GM15510 (cell line): ENCODE measurements around the gene SDF4.

Source experiments
- POLR2A ChIP-seq: IDR thresholded peaks from 3 replicates; pipeline ENCODE4 v1.6.1; 2011; ENCODE audit warnings: borderline replicate concordance; ENCODE audit not compliant: insufficient read length; ENCODE audit errors: extremely low read depth

The SDF4 gene

DNA sequence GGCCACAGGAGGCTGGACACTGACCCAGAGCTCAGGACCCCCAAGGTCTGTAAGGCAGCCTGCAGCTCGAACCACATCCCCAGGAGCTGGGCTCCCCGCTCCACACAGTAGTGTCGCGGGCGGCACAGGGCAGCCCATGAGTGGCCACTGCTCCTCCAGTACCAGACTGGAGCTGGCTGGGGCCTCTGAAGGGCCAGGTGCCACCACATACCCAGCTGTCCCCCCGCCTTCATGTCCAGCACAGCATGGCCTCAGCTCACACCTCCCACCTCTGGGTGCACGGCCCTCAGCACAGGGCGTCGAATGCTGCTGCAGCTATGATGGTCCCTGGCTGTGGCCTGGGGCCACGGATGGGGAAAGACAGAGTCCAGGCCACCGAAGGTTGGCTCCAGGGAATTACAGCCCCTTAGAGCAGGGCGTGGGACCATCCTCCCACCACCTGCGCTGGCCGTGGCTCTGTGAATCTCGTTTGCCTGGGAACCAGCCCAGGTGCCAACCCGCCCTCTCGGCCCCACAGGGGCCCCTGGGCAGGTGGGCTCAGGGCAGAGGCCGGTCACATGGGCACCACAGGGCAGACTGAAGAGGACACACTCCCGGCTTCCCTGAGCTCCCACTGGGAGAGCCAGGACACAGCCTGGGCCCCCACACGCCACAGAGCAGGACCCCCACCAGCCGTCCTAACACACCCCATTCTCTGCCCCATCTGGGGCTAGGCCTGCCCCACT is 15.8 kb downstream of the SDF4 start:
- no peak for TF ChIP-seq POLR2A

DNA sequence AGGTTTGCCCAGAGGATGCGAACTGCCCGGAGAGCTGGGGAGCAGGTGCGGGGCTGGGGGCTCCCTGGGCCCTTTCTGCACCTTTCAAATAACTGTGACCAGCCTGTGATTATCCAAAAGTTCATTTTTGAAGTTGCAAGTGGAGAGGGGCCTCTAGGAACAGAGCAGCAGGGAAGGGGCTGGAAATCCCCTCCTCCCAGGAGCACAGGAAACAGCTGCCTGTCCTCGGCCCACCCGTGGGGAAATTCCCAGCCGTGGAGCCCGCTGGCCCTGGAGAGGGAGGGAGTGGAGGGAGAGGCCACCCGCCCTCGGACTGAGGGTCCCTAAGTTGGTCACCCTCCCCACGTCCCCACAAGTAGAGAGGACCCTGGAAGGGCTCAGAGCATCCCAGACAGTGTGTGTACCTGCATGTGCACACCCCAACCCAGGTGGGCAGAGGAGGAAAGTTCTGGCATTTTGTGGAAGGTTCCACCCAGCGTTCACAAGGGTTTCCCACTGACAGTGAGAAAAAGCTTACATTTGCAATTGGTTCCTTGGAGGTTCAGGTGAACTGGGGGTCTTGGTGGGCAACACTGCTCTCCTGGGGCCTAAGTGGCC is 16.6 kb downstream of the SDF4 start:
- no peak for TF ChIP-seq POLR2A

DNA sequence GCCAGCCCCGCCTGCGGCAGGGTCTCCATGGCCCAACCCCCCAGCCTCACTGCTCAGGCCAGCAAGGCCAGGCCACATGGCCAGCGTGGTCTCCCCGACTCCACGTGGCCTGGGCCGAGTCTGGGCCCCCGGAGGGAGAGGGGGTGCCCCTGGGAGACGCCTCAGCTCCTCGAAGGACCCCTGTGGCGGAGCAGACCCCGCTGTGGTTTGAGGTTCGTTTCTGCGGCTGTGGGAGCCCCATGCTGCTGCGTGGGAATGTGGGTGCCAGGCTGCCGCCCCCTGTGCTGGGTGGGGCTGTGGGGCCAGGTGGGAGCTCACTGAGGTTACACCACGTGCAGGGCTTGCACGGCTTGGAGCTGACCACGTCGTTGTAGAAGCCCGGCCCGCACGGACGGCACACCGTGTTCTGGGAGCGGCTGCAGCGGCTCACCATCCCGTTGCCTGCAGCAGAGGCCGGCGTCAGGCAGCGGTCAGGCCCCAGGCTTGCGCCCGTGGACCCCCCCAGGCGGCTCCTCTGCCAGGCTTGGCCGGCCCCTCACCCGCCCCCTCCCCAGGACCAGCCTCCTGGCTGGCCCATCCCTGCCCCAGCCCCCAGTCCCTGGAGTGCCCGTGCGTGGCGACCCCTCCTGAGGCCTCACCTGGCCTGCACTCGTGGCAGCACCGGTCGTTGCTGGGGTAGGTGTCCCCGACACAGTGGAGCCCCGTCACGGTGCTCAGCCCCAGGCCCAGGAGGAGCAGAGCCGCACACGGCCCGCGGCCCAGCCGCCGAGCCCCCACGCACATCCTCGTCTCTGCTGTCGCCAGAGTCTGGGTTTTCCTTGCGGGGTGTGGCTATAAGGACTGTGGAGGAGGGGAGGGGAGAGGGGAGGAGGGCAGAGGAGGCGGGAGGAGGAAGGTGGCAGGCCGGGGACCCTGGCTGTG is 18.2 kb downstream of the SDF4 start, which contains the start of gene TNFRSF4:
Gene TNFRSF4 (minus strand): TSS at position 809 of the 921 bp plus-strand sequence. CDS start 26 bp downstream, at position 783.
- no peak for TF ChIP-seq POLR2A

DNA sequence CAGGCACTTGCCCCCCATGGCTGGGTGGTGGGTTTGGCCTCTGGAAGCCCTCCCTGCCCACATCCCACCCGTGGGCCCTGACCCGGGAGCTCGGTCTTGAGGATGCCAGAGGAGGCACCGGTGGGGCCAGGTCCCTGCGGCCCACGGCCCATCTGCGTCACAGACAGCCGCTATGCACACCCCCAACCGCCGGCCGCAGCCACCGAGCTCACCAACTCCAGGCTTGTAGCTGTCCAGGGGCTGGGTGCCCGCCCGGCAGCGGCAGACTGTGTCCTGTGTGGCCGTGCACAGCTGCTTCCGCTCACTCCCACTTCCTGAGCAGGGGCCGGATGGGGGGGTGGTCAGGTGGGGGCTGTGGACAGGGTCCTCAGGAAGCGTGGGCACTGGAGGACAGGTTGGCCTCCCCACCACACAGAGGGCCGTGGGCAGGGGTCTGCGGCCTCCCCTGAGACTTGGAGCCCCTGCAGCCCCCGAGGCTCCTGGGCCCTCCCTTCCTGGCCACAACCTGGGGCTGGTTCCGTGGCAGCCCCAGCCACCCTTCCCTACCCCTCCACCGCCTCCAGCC is 18.9 kb downstream of the SDF4 start:
- peak; percentile 24 for TF ChIP-seq POLR2A

DNA sequence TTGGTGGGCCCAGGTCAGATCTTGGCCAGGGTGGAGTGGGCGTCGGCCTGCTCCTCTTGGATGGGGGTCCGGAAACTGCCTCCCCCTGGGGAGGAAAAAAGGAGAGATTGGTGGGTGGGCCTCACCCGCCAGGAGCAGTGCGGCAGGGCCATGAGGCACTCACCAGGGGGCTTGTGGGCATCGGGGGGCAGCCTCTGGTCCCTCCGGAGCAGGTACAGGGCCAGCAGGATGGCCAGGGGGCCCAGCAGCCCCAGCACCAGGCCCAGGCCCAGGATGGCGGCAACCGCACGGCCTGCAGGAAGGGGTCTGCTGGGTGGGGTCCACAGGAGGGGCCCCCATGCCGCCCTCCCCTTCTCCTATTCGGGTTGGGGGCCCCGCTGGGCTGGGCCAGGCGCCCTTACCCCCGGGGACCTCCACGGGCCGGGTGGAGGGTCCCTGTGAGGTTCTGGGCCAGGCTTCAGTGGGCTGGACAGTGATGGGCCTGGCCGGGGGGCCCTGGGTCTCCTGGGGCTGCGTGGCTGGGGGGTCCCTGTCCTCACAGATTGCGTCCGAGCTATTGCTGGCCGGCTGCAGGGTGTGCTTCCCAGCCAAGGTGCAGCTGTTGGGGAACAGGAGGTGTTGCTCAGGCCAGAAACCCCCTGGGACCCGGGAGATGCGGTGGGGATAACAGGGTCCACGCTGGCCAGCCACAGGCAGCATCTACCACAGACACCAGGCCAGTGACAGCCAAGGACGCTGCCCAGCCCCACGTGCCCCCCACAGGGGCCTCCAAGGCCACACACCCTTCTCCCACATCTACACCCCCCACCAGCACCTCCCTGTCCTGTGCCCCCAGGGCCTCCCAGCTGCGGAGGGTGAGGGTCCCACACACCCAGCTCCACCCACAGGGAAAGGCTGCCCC is 20.0 kb downstream of the SDF4 start:
- no peak for TF ChIP-seq POLR2A

DNA sequence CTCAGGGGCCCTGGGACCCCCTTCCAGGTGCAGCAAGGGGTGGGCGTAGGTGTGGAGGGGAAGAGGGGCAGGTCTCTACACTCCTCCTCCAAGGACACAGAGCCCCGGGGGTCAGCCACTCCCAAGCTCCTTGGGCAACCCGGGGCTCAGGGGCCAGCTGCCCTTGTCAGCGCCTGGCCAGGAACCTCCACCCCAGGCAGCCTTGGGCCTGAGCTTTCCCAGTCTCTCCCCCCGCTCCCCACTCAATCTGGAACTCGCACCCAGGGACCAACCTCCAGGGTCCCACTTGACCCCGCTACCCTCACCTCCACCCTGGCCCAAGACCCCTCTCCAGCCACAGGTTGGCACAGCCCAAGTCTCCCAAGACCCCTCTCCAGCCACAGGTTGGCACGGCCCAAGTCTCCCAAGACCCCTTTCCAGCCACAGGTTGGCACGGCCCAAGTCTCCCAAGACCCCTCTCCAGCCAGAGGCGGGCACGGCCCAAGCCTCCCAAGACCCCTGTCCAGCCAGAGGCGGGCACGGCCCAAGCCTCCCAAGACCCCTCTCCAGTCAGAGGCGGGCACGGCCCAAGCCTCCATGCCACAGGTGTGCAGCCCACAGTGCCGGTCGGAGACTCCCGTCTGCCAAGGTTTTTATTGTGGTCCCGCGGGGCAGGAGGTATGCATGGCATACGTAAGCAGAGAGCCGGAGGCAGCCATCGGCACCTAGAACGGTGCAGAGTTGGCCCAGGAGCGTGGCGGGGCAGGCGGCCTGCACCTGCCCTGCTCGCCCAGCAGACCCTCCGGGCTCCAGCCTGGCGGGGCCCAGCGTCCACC is 20.9 kb downstream of the SDF4 start:
- TF ChIP-seq POLR2A = no peak

DNA sequence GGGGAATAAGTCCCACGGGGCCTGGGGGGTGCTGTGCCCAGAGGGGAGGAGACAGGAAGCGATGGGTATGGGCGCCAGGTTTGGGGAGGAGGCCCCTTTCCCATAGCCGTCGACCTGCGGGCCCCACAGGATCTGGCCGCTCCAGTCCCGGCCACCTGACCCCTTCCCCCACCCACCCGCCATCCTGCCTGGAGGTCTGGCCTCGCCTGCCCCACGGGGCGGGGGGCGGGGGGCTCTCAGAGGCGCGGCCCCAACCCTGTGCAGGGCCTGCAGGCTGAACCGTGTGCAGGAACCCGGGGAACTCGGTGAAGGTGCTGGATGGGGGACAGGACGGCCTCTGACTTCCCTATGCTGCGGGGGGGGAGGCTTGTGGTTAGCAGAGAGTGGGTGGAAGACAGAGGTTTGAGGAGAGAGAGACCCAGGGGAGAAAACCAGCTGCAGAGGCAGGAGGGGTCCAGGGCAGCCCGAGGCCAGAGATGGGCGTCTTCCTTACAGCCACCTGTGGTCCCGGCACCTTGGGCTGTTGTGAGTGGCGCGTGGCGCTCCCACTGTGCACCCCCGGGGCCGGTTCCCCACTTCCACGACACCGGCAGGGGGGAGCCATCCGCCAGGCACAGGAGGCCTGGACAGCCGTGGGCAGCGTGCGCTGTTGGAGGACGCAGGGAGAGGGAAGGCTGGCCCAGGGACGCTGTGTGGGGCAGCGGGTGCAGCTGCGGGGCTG is 22.9 kb downstream of the SDF4 start:
- no peak for TF ChIP-seq POLR2A

DNA sequence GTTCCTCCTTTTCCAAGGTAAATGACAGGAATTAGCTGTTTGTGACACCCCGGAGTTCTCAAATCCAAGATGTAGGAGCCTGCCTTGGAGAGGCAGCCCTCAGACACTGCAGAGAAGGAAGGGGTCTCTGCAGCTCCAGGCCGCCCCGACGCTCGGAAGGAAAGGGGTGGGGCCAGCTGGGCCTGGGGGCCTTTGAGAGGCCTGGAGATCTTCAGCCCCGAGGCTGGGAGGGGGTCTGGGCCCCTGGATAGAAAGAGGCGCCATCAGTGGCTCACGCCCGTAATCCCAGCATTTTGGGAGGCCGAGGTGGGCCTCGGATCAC is 24.3 kb downstream of the SDF4 start:
- TF ChIP-seq POLR2A = no peak

DNA sequence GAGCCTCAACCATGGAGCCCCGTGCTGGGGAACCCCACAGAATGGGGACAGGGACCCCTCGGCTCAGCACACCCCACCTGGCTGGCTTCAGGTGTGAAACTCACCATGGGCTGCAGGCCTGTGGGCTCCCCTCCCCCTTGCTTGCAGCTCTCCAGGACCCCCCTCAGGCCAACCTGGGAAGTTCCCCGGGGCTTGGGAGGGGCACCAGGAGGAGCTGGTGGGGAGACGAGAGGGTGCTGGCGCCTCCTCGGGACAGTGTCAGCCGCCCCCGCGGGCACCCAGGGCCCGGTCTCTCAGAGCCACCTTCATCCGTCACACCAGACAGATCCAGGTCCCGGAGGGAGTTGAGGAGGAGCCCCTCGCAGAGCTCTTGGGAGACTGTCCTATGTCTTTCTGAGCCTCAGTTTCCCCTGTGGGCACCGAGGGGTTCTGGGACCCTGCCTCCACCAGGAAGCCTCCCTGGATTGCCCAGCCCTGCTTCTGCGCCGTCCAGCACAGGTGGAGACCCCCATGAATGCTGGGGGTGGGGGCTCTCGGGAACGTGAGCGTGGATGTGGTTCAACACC is 24.8 kb downstream of the SDF4 start:
- TF ChIP-seq POLR2A = no peak

DNA sequence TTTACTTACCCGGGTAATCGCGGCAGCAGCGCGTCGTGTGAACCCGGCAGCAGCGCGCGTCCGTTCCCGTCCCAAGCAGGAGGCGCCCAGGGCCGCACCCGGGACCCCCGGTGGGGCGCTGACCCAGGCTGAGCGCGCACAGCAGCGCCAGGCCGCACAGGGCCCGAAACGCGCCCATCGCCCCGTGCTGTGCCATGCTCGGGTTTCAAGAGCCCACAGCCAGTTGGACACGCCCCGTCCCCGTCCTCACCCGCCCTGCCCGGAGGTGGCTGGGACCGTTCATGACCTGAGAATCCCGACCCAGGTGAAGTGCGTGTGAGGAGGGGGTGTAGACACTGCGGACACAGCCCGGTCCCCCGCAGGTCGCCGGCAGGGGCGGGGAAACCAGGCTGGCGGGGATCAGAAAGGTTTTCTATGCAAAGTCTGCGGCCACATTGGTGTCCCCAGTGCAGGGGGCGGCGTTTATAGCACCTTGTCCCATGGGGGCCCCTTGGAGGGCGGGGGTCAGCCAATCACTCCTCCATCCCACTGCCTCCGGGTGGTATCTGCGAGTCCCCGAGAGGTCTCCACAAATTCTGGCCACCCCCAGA is 25.3 kb downstream of the SDF4 start, which contains the start of gene TNFRSF18:
Gene TNFRSF18 (minus strand): TSS at position 217 of the 590 bp plus-strand sequence. CDS start 21 bp downstream, at position 196.
- no peak for TF ChIP-seq POLR2A

DNA sequence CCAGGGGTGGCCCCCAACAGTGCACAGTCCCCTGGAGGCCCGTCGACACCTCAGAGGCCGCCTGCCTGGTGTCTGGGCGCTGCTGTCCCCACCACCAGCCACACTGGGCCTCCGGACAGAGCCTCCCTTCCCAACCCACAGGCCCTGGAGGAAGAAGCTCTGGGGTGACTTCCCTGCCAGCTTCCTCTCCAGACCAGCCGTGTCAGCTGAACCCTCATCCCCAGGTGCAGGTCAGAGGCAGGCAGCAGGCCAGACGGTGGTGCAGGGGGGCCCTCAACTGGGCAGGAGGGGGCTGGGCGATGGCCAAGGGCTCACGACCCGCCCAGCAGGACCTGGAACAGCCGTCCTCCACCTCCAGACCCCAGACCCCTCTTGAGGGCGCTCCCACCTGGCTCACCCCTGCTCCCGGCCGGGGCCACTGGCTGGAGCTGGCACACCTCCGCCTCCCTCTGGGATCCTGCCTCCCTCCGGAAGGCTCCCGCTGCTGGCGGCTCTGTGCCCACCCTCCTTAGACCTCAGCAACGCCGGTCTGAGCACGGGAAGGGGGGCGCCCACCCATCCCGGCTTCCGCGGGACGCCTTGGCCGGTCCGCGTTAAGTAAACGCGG is 25.9 kb downstream of the SDF4 start:
- no peak for TF ChIP-seq POLR2A
